ENCODE results near the gene FLYWCH1. TPM values are rescaled to one million over a fixed set of nuclear protein-coding genes. Genes with fewer than 3 reads are reported as not detected.

FLYWCH1 gene
- total and polyA plus RNA-seq, 10 of the 15 experiments (the other 5 are each of a cell fraction or from before 2014, with no cell fraction given): 0.47 to 33.8 (median 11.2) TPM

GRCh38 chr16:2871926-2872325 lies 39.8 kb upstream of the FLYWCH1 start:
- intact Hi-C loops (cut with micrococcal nuclease; ENCODE audit: unreplicated experiment) (no loop called here), in situ Hi-C loops (cut with MboI) (no loop called here)
- H3K27ac ChIP-seq (ENCODE audit: control insufficient read depth, insufficient read depth): no peak overlapping the region
- WGBS (ENCODE audit: insufficient coverage, insufficient replicate concordance, low lambda C conversion rate, missing lambda C conversion rate): 39% methylated on average over 6 of the region's 6 CpGs
- POLR2A ChIA-PET: no interaction called here
- no peaks in the 10 kb centered on the region; a peak in 1 of 4 replicates for H3K27me3 ChIP-seq (replicated peaks in 1 of 2; ENCODE audit: control insufficient read depth in 2 of 2, insufficient read depth in 2 of 2, low read length in 1 of 2)
- no peaks in the 10 kb centered on the region for H3K36me3 ChIP-seq (ENCODE audit: control insufficient read depth in 2 of 2, insufficient read depth in 2 of 2, low read length in 1 of 2)
- RAD21 ChIA-PET (ENCODE audit: unreplicated experiment): interaction anchor here (0.6 to 1.8 kb wide), 5 partner anchors 11 to 153 kb away, joined by 3 to 6 read pairs (median 4); partner anchors contain the start of genes FLYWCH1 and FLYWCH2
- SMC1A ChIA-PET (ENCODE audit: uncharacterized antibody, unreplicated experiment): interaction anchor here (1.0 to 1.7 kb wide), 4 partner anchors 33 to 45 kb away, joined by 3 to 6 read pairs (median 3); partner anchors contain the start of gene FLYWCH1
- no peak overlapping the region for H3K4me3 ChIP-seq
- H3K4me2 ChIP-seq (ENCODE audit: control insufficient read depth, insufficient read depth): no peak overlapping the region
- no peaks in the 10 kb centered on the region for H4K20me1 ChIP-seq (ENCODE audit: control insufficient read depth, insufficient read depth)
- no peak for FAIRE-seq
- no peaks in the 10 kb centered on the region for H3K9me3 ChIP-seq (replicated peaks; ENCODE audit: control insufficient read depth, insufficient read depth, low read length)
- no peaks in the 10 kb centered on the region for H3K79me2 ChIP-seq (ENCODE audit: control insufficient read depth, insufficient read depth, low read length)
- BruUV-seq (replicated peaks): no TSS peak
- no peak for DNase-seq (ENCODE audit: low read depth, low spot score)
- H2AFZ ChIP-seq (ENCODE audit: control insufficient read depth, low read depth, low read length): no peak overlapping the region
- no peak overlapping the region for H3K9ac ChIP-seq (ENCODE audit: control insufficient read depth, insufficient read depth, low read length)
- no peak for ATAC-seq
- H3K4me1 ChIP-seq (ENCODE audit: control insufficient read depth, insufficient read depth, low read length): peaks cover 4% of the 10 kb centered on the region
- CTCF ChIA-PET: interaction anchor here (0.8 to 6.7 kb wide), 9 partner anchors 11 to 55 kb away, joined by 3 to 80 read pairs (median 12); partner anchors contain the start of genes FLYWCH1 and FLYWCH2
- TF ChIP-seq RB1 (IDR thresholded peaks at IDR 0.05; ENCODE audit: borderline replicate concordance) (no peak), MYB (IDR thresholded peaks at IDR 0.05; ENCODE audit: borderline replicate concordance, low read depth, low read length) (no peak), ZZZ3 (IDR thresholded peaks at IDR 0.05; ENCODE audit: control insufficient read depth, insufficient read length, low read depth) (no peak), IKZF2 (IDR thresholded peaks at IDR 0.05) (no peak), SUZ12 (IDR thresholded peaks at IDR 0.05; ENCODE audit: unreplicated experiment) (no peak), SMAD1 (IDR thresholded peaks at IDR 0.05; ENCODE audit: low read depth, partially characterized antibody) (no peak), MLLT1 (IDR thresholded peaks at IDR 0.05) (no peak), HDAC6 (IDR thresholded peaks at IDR 0.05; ENCODE audit: unreplicated experiment) (no peak), PBX3 (IDR thresholded peaks at IDR 0.05; ENCODE audit: insufficient replicate concordance, low read depth, low read length) (no peak), RBBP5 (conservative IDR thresholded peaks at IDR 0.05) (no peak), SREBF1 (IDR thresholded peaks at IDR 0.05; ENCODE audit: low read length) (no peak), CHD4 (IDR thresholded peaks at IDR 0.05) (no peak), TCF7 (IDR thresholded peaks at IDR 0.05; ENCODE audit: borderline replicate concordance) (no peak)
- TF ChIP-seq, protein P1, sequence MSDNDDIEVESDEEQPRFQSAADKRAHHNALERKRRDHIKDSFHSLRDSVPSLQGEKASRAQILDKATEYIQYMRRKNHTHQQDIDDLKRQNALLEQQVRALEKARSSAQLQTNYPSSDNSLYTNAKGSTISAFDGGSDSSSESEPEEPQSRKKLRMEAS (IDR thresholded peaks at IDR 0.05; ENCODE audit: low read depth, low read length): no peak
- TF ChIP-seq, protein P2, sequence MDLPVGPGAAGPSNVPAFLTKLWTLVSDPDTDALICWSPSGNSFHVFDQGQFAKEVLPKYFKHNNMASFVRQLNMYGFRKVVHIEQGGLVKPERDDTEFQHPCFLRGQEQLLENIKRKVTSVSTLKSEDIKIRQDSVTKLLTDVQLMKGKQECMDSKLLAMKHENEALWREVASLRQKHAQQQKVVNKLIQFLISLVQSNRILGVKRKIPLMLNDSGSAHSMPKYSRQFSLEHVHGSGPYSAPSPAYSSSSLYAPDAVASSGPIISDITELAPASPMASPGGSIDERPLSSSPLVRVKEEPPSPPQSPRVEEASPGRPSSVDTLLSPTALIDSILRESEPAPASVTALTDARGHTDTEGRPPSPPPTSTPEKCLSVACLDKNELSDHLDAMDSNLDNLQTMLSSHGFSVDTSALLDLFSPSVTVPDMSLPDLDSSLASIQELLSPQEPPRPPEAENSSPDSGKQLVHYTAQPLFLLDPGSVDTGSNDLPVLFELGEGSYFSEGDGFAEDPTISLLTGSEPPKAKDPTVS (IDR thresholded peaks at IDR 0.05; ENCODE audit: low read depth, low read length): no peak
- TF ChIP-seq, protein P3, sequence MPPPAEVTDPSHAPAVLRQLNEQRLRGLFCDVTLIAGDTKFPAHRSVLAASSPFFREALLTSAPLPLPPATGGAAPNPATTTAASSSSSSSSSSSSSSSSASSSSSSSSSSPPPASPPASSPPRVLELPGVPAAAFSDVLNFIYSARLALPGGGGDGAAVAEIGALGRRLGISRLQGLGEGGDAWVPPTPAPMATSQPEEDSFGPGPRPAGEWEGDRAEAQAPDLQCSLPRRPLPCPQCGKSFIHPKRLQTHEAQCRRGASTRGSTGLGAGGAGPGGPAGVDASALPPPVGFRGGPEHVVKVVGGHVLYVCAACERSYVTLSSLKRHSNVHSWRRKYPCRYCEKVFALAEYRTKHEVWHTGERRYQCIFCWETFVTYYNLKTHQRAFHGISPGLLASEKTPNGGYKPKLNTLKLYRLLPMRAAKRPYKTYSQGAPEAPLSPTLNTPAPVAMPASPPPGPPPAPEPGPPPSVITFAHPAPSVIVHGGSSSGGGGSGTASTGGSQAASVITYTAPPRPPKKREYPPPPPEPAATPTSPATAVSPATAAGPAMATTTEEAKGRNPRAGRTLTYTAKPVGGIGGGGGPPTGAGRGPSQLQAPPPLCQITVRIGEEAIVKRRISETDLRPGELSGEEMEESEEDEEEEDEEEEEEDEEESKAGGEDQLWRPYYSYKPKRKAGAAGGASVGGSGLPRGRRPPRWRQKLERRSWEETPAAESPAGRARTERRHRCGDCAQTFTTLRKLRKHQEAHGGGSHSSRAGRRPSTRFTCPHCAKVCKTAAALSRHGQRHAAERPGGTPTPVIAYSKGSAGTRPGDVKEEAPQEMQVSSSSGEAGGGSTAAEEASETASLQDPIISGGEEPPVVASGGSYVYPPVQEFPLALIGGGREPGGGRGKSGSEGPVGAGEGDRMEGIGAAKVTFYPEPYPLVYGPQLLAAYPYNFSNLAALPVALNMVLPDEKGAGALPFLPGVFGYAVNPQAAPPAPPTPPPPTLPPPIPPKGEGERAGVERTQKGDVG (CRISPR knock-in tag; IDR thresholded peaks at IDR 0.05): no peak
